ENCODE data around the gene ETV3L.
A peak's percentile ranks its signal among the peaks of the same experiment; 100 is the strongest.

ETV3L gene

DNA sequence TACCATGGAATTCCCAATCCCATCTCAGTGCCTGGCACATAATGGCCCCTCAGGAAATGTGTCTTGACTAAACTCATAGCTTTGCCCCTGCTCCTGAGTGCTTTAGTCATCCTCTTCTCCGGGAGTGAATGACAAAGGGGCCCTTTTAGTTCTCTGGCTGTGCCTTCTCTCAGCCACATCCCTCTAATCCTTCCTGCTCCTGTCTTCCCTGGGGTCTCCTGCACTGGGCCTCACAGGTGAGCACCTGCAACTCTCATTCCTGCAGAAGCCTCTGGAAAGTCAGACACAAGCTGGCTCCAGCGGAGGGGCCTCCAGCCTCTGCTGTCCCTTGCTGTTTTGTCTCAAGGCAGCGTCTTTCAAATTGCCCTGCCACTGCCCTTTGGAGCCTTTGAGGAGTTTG lies 14.0 kb upstream of the ETV3L start:
- H3K4me3 ChIP-seq (ENCODE audit: control insufficient read depth, low read depth, low read length): no peak overlapping the region
- no peak for DNase-seq (ENCODE audit: low read depth)
- TF ChIP-seq, protein P1, sequence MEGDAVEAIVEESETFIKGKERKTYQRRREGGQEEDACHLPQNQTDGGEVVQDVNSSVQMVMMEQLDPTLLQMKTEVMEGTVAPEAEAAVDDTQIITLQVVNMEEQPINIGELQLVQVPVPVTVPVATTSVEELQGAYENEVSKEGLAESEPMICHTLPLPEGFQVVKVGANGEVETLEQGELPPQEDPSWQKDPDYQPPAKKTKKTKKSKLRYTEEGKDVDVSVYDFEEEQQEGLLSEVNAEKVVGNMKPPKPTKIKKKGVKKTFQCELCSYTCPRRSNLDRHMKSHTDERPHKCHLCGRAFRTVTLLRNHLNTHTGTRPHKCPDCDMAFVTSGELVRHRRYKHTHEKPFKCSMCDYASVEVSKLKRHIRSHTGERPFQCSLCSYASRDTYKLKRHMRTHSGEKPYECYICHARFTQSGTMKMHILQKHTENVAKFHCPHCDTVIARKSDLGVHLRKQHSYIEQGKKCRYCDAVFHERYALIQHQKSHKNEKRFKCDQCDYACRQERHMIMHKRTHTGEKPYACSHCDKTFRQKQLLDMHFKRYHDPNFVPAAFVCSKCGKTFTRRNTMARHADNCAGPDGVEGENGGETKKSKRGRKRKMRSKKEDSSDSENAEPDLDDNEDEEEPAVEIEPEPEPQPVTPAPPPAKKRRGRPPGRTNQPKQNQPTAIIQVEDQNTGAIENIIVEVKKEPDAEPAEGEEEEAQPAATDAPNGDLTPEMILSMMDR (conservative IDR thresholded peaks at IDR 0.05; ENCODE audit: control insufficient read depth, insufficient read depth, low read depth, low read length): no peak

GRCh38 chr1:157113106-157113505 lies 13.5 kb upstream of the ETV3L start:
- H3K4me3 ChIP-seq (ENCODE audit: control insufficient read depth, low read depth, low read length): no peak overlapping the region
- DNase-seq (ENCODE audit: low read depth): no peak
- TF ChIP-seq, protein P1 (conservative IDR thresholded peaks at IDR 0.05; ENCODE audit: control insufficient read depth, insufficient read depth, low read depth, low read length): no peak

GRCh38 chr1:157112186-157112867 lies 12.7 kb upstream of the ETV3L start:
- TF ChIP-seq, protein P1 (conservative IDR thresholded peaks at IDR 0.05; ENCODE audit: control insufficient read depth, insufficient read depth, low read depth, low read length): no peak
- DNase-seq (ENCODE audit: low read depth): no peak
- no peak overlapping the region for H3K4me3 ChIP-seq (ENCODE audit: control insufficient read depth, low read depth, low read length)

DNA sequence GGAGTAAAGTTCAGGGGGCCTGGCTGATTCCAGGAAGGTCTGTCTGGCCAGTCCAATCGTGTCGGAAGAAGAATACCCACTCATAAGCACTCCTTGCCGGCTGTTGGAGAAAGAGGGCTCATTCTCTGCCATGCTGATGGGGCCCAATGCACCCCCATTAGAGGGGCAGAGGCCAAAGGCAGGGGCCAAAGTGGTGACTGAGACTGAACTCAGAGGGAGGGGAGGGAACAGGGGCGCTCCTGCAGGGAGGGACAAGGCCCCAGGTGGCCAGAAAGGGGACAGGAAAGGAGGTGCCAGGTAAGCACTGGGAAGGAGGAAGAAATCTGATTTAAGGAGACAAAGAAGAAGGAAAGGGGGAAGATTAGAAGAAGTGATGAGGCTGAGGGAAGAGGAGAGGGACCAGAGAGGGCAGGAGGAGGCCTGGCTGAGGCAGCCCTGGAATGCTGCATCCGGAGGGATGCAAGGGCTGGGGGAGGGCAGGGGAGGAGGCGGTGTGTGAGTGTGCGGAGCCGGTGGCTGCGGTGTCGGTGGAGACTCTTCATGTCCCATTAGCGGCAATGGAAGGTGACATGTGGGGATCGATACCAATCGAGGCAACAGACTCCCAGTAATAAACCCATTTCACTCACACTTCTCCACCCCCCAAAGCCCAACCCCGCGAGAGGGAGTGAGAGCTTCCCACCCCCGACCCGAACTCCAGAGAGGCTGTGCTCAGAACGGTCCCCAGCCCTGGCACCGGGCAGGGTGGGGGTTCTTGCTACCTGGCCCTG lies 12.0 kb upstream of the ETV3L start:
- no peak overlapping the region for H3K4me3 ChIP-seq (ENCODE audit: control insufficient read depth, low read depth, low read length)
- DNase-seq (ENCODE audit: low read depth): no peak
- TF ChIP-seq, protein P1 (conservative IDR thresholded peaks at IDR 0.05; ENCODE audit: control insufficient read depth, insufficient read depth, low read depth, low read length): no peak

GRCh38 chr1:157110686-157111085 lies 11.1 kb upstream of the ETV3L start:
- H3K4me3 ChIP-seq (ENCODE audit: control insufficient read depth, low read depth, low read length): no peak overlapping the region
- DNase-seq (ENCODE audit: low read depth): no peak
- TF ChIP-seq, protein P1 (conservative IDR thresholded peaks at IDR 0.05; ENCODE audit: control insufficient read depth, insufficient read depth, low read depth, low read length): no peak

GRCh38 chr1:157110003-157110402 lies 10.4 kb upstream of the ETV3L start:
- peak; percentile 17 for DNase-seq (ENCODE audit: low read depth)
- H3K4me3 ChIP-seq (ENCODE audit: control insufficient read depth, low read depth, low read length): no peak overlapping the region
- TF ChIP-seq, protein P1 (conservative IDR thresholded peaks at IDR 0.05; ENCODE audit: control insufficient read depth, insufficient read depth, low read depth, low read length): no peak

Measured in fibroblast of mammary gland (primary cell).